Caco-2 (cell line): ENCODE measurements around the gene WDR1. TPM values are rescaled to one million over a fixed set of nuclear protein-coding genes. Genes with fewer than 3 reads are reported as not detected.

Experiments
- BruUV-seq: library from RNA; stranded (reverse); fragments of 400-500 nt; replicated peaks from 2 replicates; lab custom pipeline; 2021; lab: Mats Ljungman, UMichigan
- CTCF ChIA-PET: fragments of 300-600 bp; sonication (Branson Sonifier 250); formaldehyde crosslinking; loops from one replicate; lab custom pipeline; 2022; ENCODE audit warnings: antibody characterized with exemption; lab: Charles Lee
- POLR2A ChIA-PET: fragments of 300-600 bp; sonication (Branson Sonifier 250); formaldehyde crosslinking; loops from one replicate; lab custom pipeline; 2022; ENCODE audit warnings: antibody characterized with exemption; lab: Charles Lee
- DNase-seq, 2 experiments: peaks; one replicate each; pipeline versions ENCODE4 v3.0.0 to v3.0.0-alpha.2; 2020 to 2022
- H3K27me3 ChIP-seq: replicated peaks from 2 replicates; pipeline ENCODE4 v1.6.0; 2011; ENCODE audit warnings: low read length; ENCODE audit not compliant: control insufficient read depth, insufficient read depth
- H3K36me3 ChIP-seq: 2 replicates; pipeline ENCODE4 v1.5.1; 2011; ENCODE audit warnings: low read length; ENCODE audit not compliant: control insufficient read depth, insufficient read depth
- H3K4me1 ChIP-seq: fragments of 250-450 bp; sonication (Bioruptor Pico); 2 replicates; pipeline ENCODE4 v1.5.1; 2020; ENCODE audit warnings: mild to moderate bottlenecking
- H3K4me3 ChIP-seq: 2 replicates; pipeline ENCODE4 v1.5.1; 2011; ENCODE audit warnings: low read depth, mild to moderate bottlenecking, control low read depth, low read length
- H3K9me3 ChIP-seq: fragments of 250-450 bp; sonication (Bioruptor Pico); 2 replicates; pipeline ENCODE4 v1.5.1; 2020; ENCODE audit warnings: mild to moderate bottlenecking, moderate library complexity
- H3K27ac Mint-ChIP-seq: one replicate; pipeline ENCODE4 v1.8.0; 2022; ENCODE audit warnings: mixed read lengths; ENCODE audit not compliant: unreplicated experiment
- H3K27me3 Mint-ChIP-seq: one replicate; pipeline ENCODE4 v1.8.0; 2022; ENCODE audit warnings: mixed read lengths; ENCODE audit not compliant: insufficient read depth, unreplicated experiment
- H3K36me3 Mint-ChIP-seq: one replicate; pipeline ENCODE4 v1.8.0; 2022; ENCODE audit warnings: mild to moderate bottlenecking, mixed read lengths; ENCODE audit not compliant: insufficient read depth, unreplicated experiment
- H3K4me1 Mint-ChIP-seq: one replicate; pipeline ENCODE4 v1.8.0; 2022; ENCODE audit warnings: low read depth, mixed read lengths; ENCODE audit not compliant: unreplicated experiment
- H3K4me3 Mint-ChIP-seq: one replicate; pipeline ENCODE4 v1.8.0; 2022; ENCODE audit warnings: mild to moderate bottlenecking, moderate library complexity, mixed read lengths; ENCODE audit not compliant: unreplicated experiment
- H3K9me3 Mint-ChIP-seq: one replicate; pipeline ENCODE4 v1.8.0; 2022; ENCODE audit warnings: mixed read lengths; ENCODE audit not compliant: unreplicated experiment
- CTCF ChIP-seq, 2 experiments: fragments of 200-600 bp in 1 of 2; IDR thresholded peaks; 1 replicate in 1 of 2; 2 replicates in 1 of 2; pipeline versions ENCODE4 v1.5.1 to v1.8.0; 2011 to 2022; ENCODE audit warnings: antibody characterized with exemption in 1 of 2, control low read depth in 1 of 2, inconsistent platforms in 1 of 2, low read depth in 1 of 2, low read length in 1 of 2, mild to moderate bottlenecking in 1 of 2, moderate library complexity in 1 of 2; ENCODE audit not compliant: insufficient read depth in 1 of 2, severe bottlenecking in 1 of 2, unreplicated experiment in 1 of 2
- intact Hi-C: fragments of 100-400 bp; cut with micrococcal nuclease; formaldehyde crosslinking; loops from one replicate; pipeline ENCODE4 v1.10.0; 2022; ENCODE audit not compliant: unreplicated experiment
- total RNA-seq: library from RNA; stranded (reverse); gene quantifications from 2 replicates; pipeline ENCODE4 v1.2.3, GENCODE V29; 2022

Gene WDR1
- total RNA-seq, 1 experiment from 2014 or later, result 250 TPM

- DNase-seq, result no peak
- BruUV-seq, result no TSS peak
- peaks cover 23% of the 10 kb centered on the region for H3K9me3 Mint-ChIP-seq
- Histone ChIP-seq H3K27me3 (no peaks in the 10 kb centered on the region), H3K9me3 (peaks cover 3% of the 10 kb centered on the region), H3K36me3 (no peaks in the 10 kb centered on the region), H3K4me3 (no peak overlapping the region), H3K4me1 (peaks cover 72% of the 10 kb centered on the region)
- H3K4me1 Mint-ChIP-seq, result peaks cover 54% of the 10 kb centered on the region
- peaks cover 12% of the 10 kb centered on the region for H3K36me3 Mint-ChIP-seq
- H3K4me3 Mint-ChIP-seq, result no peak overlapping the region
- intact Hi-C loops, result no loop called here
- ChIA-PET POLR2A (no interaction called here), CTCF (no interaction called here)
- no peak for TF ChIP-seq CTCF (IDR thresholded peaks at IDR 0.05; ENCODE audit: insufficient read depth in 1 of 2, low read depth in 1 of 2, low read length in 1 of 2, severe bottlenecking in 1 of 2, unreplicated experiment in 1 of 2)
- H3K27me3 Mint-ChIP-seq, result no peaks in the 10 kb centered on the region
- H3K27ac Mint-ChIP-seq, result peak overlapping the region; percentile 42
Measured at GRCh38 chr4:10047967-10048366, 68.6 kb downstream of the WDR1 start.

GRCh38 chr4:10046471-10046870, 70.1 kb downstream of the WDR1 start:
- no peak overlapping the region for H3K4me3 Mint-ChIP-seq
- TF ChIP-seq CTCF (IDR thresholded peaks at IDR 0.05; ENCODE audit: insufficient read depth in 1 of 2, low read depth in 1 of 2, low read length in 1 of 2, severe bottlenecking in 1 of 2, unreplicated experiment in 1 of 2), result no peak
- H3K36me3 Mint-ChIP-seq, result peaks cover 12% of the 10 kb centered on the region
- H3K27me3 ChIP-seq, result no peaks in the 10 kb centered on the region
- DNase-seq, result no peak
- peak overlapping the region; percentile 76 for H3K27ac Mint-ChIP-seq
- H3K27me3 Mint-ChIP-seq, result no peaks in the 10 kb centered on the region
- no peak overlapping the region for H3K4me3 ChIP-seq
- H3K4me1 Mint-ChIP-seq, result peaks cover 41% of the 10 kb centered on the region
- intact Hi-C loops, result no loop called here
- H3K9me3 ChIP-seq, result peaks cover 11% of the 10 kb centered on the region
- BruUV-seq, result no TSS peak
- peaks cover 61% of the 10 kb centered on the region for H3K4me1 ChIP-seq
- ChIA-PET POLR2A (no interaction called here), CTCF (no interaction called here)
- peaks cover 34% of the 10 kb centered on the region for H3K9me3 Mint-ChIP-seq
- H3K36me3 ChIP-seq, result no peaks in the 10 kb centered on the region

- BruUV-seq, result no TSS peak
- H3K27me3 Mint-ChIP-seq, result no peaks in the 10 kb centered on the region
- peaks cover 34% of the 10 kb centered on the region for H3K4me1 Mint-ChIP-seq
- H3K9me3 ChIP-seq, result peaks cover 11% of the 10 kb centered on the region
- no peak overlapping the region for H3K4me3 Mint-ChIP-seq
- H3K9me3 Mint-ChIP-seq, result peaks cover 34% of the 10 kb centered on the region
- peaks cover 51% of the 10 kb centered on the region for H3K4me1 ChIP-seq
- H3K27ac Mint-ChIP-seq, result peak overlapping the region; percentile 71
- H3K4me3 ChIP-seq, result no peak overlapping the region
- ChIA-PET POLR2A (no interaction called here), CTCF (interaction anchor here (0.7 kb wide), 1 partner anchor 11 kb away, joined by 3 read pairs; no protein-coding TSS in a partner anchor)
- H3K36me3 ChIP-seq, result no peaks in the 10 kb centered on the region
- no peaks in the 10 kb centered on the region for H3K27me3 ChIP-seq
- TF ChIP-seq CTCF (IDR thresholded peaks at IDR 0.05; ENCODE audit: insufficient read depth in 1 of 2, low read depth in 1 of 2, low read length in 1 of 2, severe bottlenecking in 1 of 2, unreplicated experiment in 1 of 2), result no peak
- intact Hi-C loops, result loop anchor here (1.0 to 2.0 kb wide), 2 partner anchors 17 to 28 kb away; no protein-coding TSS in a partner anchor
- DNase-seq, result peak in 1 of 2 experiments; percentile 64
- H3K36me3 Mint-ChIP-seq, result peaks cover 12% of the 10 kb centered on the region
Measured at GRCh38 chr4:10045481-10045880, 71.1 kb downstream of the WDR1 start.
